DMS114 treated with DMSO at 0.1 percent for 48 hours (cell line): ENCODE data around the gene ITGAD.
A peak's percentile ranks its signal among the peaks of the same experiment; 100 is the strongest.

ENCODE experiments used
- DNase-seq: peaks from one replicate; lab custom pipeline; 2025; ENCODE audit not compliant: unreplicated experiment; lab: John Stamatoyannopoulos, UW

The ITGAD gene

GRCh38 chr16:31458844-31459686, 65.9 kb downstream of the ITGAD start, which contains the start of gene ARMC5:
Gene ARMC5 (plus strand): TSS chr16:31459501. CDS start chr16:31459525, 24 bp downstream.
- peak; percentile 95 for DNase-seq

GRCh38 chr16:31459687-31460581, 66.8 kb downstream of the ITGAD start:
- peak; percentile 96 for DNase-seq

GRCh38 chr16:31460582-31461002, 67.5 kb downstream of the ITGAD start:
- peak; percentile 17 for DNase-seq

- no peak for DNase-seq
These were observed 68.2 kb downstream of the ITGAD start for GRCh38 chr16:31461201-31461920.

- DNase-seq = no peak
These were observed 69.0 kb downstream of the ITGAD start for GRCh38 chr16:31461921-31462804.

- DNase-seq = no peak
These were observed 71.2 kb downstream of the ITGAD start for GRCh38 chr16:31464348-31464769.

- DNase-seq = no peak
These were observed 71.7 kb downstream of the ITGAD start for GRCh38 chr16:31464781-31465260.

- no peak for DNase-seq
These were observed 72.7 kb downstream of the ITGAD start for GRCh38 chr16:31465788-31466370.

GRCh38 chr16:31466381-31466841, 73.3 kb downstream of the ITGAD start:
- DNase-seq = no peak

- DNase-seq = no peak
These were observed 74.1 kb downstream of the ITGAD start for GRCh38 chr16:31467151-31467773.

- DNase-seq = no peak
These were observed 74.7 kb downstream of the ITGAD start for GRCh38 chr16:31467858-31468257.

- no peak for DNase-seq
These were observed 77.5 kb downstream of the ITGAD start for GRCh38 chr16:31470615-31471014.

- no peak for DNase-seq
These were observed 78.2 kb downstream of the ITGAD start for GRCh38 chr16:31471241-31471874.

GRCh38 chr16:31471875-31472708, 79.0 kb downstream of the ITGAD start, which contains the start of gene TGFB1I1:
Gene TGFB1I1 (plus strand): TSS chr16:31472152. CDS start chr16:31472189, 37 bp downstream.
- DNase-seq = no peak

GRCh38 chr16:31472709-31473203, 79.6 kb downstream of the ITGAD start:
- DNase-seq = peak; percentile 21

GRCh38 chr16:31473264-31473984, 80.3 kb downstream of the ITGAD start:
- no peak for DNase-seq
